Neutrophil (primary cell): ENCODE results near the gene SRRM4.
"Not testable (repeated sequence)": the region's sequence is repeated elsewhere in the genome, so short reads cannot be mapped to it uniquely, and the experiment has no call there.

Source experiments
- H3K27ac ChIP-seq: fragments of 200-600 bp; sonication (generic); 2 replicates; pipeline ENCODE4 v1.5.1; 2016; ENCODE audit warnings: mild to moderate bottlenecking, moderate library complexity
- H3K27me3 ChIP-seq: fragments of 200-600 bp; sonication (generic); 2 replicates; pipeline ENCODE4 v1.6.0; 2016; ENCODE audit warnings: mild to moderate bottlenecking
- H3K36me3 ChIP-seq: fragments of 200-600 bp; sonication (generic); 2 replicates; pipeline ENCODE4 v1.5.1; 2017
- H3K4me1 ChIP-seq, 2 experiments: fragments of 200-600 bp in 1 of 2; sonication (generic) in 1 of 2; 1 replicate in 1 of 2; 2 replicates in 1 of 2; pipeline versions ENCODE4 v1.5.1 to v1.6.1; 2013 to 2016; ENCODE audit warnings: low read depth in 1 of 2, low read length in 1 of 2, mild to moderate bottlenecking in 1 of 2, moderate library complexity in 1 of 2; ENCODE audit not compliant: control insufficient read depth in 1 of 2, insufficient read depth in 1 of 2
- H3K4me3 ChIP-seq, 2 experiments: fragments of 200-600 bp in 1 of 2; sonication (generic) in 1 of 2; 1 replicate in 1 of 2; 2 replicates in 1 of 2; pipeline ENCODE4 v1.5.1; 2013 to 2016; ENCODE audit warnings: low read depth in 1 of 2, low read length in 1 of 2, mild to moderate bottlenecking in 1 of 2, moderate library complexity in 1 of 2
- H3K9me3 ChIP-seq: fragments of 200-600 bp; sonication (generic); 2 replicates; pipeline ENCODE4 v1.5.1; 2016
- TF ChIP-seq, protein P1 (sequence below): fragments of 200-600 bp; sonication (generic); IDR thresholded peaks from 2 replicates; pipeline ENCODE4 v1.5.1; 2016; ENCODE audit warnings: antibody characterized with exemption

The SRRM4 gene

DNA sequence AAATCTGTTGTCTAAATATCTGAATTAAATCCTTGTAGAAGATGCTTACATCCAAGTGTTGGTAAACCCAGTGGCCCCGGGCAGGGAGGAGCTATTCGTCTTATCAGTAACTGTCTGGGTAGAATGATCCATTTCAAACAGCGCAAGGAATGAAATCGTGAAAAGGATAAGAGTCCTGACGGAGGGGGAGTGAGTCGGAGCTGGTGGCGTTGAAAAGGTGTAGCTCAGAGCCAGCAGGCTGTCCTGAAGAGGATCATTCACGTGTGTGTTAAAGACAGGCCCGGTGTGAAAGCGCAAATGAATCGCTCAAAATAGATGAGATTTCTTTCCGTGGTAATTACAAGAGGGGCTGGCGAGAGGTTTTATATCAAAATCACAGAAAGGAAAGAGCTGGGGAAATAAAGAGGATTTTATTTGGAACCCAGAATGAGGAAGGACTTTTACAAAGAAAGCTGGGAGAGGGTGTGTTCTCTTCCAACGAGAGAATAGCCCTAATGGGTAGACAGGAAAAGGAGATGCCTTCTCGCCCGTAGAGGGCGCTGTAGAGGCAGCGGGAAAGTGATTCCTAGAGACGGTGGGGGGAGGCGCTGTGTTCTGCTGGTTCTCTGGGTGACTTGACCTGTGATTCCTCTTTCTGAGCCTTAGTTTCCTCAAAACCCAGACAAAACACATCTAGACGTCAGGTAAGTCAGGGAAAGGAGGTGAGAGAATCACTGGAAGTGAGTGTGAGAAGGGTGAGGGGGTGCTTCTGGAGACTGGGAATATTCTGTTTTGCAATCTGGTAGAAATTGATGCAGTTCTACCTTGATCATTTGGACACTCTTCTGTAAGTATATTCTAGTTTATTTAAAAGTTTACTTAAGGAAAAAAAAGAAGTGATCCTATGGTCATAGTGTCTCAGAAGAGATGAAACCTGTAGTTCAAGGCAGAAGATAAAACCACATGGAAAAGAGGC is 39.3 kb downstream of the SRRM4 start:
- H3K27me3 ChIP-seq: peaks cover 11% of the 10 kb centered on the region
- TF ChIP-seq, protein P1, sequence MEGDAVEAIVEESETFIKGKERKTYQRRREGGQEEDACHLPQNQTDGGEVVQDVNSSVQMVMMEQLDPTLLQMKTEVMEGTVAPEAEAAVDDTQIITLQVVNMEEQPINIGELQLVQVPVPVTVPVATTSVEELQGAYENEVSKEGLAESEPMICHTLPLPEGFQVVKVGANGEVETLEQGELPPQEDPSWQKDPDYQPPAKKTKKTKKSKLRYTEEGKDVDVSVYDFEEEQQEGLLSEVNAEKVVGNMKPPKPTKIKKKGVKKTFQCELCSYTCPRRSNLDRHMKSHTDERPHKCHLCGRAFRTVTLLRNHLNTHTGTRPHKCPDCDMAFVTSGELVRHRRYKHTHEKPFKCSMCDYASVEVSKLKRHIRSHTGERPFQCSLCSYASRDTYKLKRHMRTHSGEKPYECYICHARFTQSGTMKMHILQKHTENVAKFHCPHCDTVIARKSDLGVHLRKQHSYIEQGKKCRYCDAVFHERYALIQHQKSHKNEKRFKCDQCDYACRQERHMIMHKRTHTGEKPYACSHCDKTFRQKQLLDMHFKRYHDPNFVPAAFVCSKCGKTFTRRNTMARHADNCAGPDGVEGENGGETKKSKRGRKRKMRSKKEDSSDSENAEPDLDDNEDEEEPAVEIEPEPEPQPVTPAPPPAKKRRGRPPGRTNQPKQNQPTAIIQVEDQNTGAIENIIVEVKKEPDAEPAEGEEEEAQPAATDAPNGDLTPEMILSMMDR: no peak
- no peak overlapping the region for H3K4me3 ChIP-seq
- no peaks in the 10 kb centered on the region for H3K36me3 ChIP-seq
- H3K4me1 ChIP-seq: no peaks in the 10 kb centered on the region
- no peaks in the 10 kb centered on the region for H3K9me3 ChIP-seq
- no peak overlapping the region for H3K27ac ChIP-seq

DNA sequence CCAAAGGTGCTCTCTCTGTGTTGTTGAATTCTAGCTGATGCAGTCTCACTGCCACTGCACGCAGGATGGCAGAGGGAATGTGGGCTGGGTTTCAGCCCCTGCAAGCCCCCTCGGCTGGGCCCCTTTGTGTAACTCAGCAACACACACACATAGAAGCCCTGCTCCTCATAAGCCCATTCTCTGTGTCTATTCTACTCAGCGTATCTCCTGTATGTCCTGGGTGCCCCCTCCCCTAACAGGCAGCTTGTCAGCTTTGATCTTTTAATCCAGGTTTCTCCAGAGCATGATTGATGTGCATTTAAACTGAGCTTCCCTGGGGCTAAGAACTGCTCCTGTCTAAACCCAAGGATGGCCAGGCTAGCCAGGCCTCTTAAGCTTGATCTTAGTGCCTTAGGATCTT is 43.0 kb downstream of the SRRM4 start:
- Histone ChIP-seq H3K27me3 (peaks cover 4% of the 10 kb centered on the region), H3K36me3 (no peaks in the 10 kb centered on the region), H3K9me3 (no peaks in the 10 kb centered on the region), H3K4me1 (no peaks in the 10 kb centered on the region), H3K27ac (no peak overlapping the region), H3K4me3 (no peak overlapping the region)
- TF ChIP-seq, protein P1: no peak

DNA sequence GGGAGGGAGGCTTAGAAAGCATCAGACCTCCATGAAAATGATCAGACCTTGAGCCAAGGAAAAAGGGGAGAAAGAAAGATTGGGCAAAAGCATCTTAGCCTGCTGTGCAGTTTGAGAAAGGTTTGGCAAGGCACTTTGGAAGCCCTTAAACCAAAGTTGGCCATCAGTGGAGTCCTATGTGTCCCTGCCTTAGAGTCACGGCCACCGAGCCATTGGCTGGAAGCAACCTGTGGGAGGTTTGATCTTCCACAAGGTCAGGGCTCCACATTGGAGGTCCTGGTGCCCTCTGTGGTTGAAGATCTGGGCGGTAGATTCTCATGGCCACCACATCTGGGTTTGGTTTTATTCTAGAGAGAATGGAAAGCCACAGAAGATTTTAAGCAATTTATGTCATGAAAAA is 44.4 kb downstream of the SRRM4 start:
- no peaks in the 10 kb centered on the region for H3K9me3 ChIP-seq
- H3K27me3 ChIP-seq: no peaks in the 10 kb centered on the region
- TF ChIP-seq, protein P1: no peak
- H3K36me3 ChIP-seq: no peaks in the 10 kb centered on the region
- H3K27ac ChIP-seq: no peak overlapping the region
- no peaks in the 10 kb centered on the region for H3K4me1 ChIP-seq
- no peak overlapping the region for H3K4me3 ChIP-seq

DNA sequence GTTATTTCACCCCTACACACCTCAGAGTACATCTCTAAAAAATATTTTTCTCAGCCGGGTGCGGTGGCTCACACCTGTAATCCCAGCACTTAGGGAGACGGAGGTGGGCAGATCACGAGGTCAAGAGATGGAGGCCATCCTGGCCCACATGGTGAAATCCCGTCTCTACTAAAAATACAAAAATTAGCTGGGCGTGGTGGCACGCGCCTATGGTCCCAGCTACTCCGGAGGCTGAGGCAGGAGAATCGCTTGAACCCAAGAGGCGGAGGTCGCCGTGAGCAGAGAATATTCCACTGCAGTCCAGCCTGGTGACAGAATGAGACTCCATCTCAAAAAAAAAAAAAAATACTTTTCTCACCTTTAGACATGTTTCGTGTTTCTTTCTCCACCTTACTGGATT is 52.0 kb downstream of the SRRM4 start:
- H3K4me3 ChIP-seq, H3K36me3 ChIP-seq, H3K27ac ChIP-seq, H3K9me3 ChIP-seq, H3K4me1 ChIP-seq, H3K27me3 ChIP-seq: not testable (repeated sequence)

DNA sequence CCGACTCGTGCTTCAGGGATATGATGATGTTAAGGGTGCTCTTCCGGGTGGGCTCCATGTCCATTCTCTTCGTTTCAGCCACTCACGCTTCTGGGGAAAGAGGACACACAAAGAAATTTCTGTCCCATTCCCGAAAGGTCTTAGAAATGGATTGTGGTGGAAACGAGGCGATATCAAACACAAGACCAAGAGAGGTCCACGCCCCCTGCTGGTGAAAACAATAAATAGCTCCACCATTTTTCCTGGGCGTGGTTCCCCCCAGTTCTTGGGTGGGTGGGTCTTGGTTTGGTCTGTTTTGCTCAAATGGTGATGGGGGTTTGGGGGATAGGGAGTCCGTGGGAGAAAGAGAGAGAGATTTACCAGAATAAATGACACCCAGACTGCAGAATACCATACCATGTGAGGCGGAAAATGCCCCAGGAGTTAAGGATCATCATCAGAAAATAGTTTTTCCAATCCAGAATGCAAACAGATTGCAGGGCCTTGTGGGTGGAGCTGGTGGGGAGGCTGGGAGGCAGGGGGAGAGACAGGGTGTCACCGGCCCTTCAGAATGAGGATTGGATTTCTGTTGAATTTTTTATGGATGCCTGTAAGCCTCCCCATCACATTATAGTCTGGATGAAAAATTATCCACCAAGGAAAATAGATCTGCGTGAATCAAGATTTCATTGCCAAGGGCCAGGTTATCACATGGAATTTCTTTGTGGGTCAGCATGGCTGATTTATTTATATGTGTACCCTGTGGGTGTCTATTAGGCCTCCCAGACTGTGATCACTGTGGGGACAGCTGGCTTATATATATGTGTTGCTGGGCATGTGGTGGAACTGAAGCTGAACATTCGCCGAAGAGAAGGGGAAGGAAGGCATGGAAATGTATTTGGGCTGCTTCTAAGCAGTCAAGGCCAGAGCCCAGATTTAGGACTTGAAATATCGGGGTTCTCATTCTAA is 55.8 kb downstream of the SRRM4 start:
- TF ChIP-seq, protein P1: peak; percentile 25
- H3K4me3 ChIP-seq: no peak overlapping the region
- H3K27me3 ChIP-seq: no peaks in the 10 kb centered on the region
- H3K36me3 ChIP-seq: no peaks in the 10 kb centered on the region
- H3K9me3 ChIP-seq: no peaks in the 10 kb centered on the region
- H3K4me1 ChIP-seq: no peaks in the 10 kb centered on the region
- H3K27ac ChIP-seq: no peak overlapping the region
